Duodenal mucosa (tissue), 2 donors: ENCODE data around the gene NRXN3.

Experiments
- H3K27ac ChIP-seq: one replicate; pipeline ENCODE4 v1.7.0; 2013; ENCODE audit warnings: low read depth, low read length
- H3K27me3 ChIP-seq, 2 donors: one replicate each; pipeline ENCODE4 v1.7.0; 2013; ENCODE audit warnings: low read length in 2 of 2, control low read depth in 1 of 2; ENCODE audit not compliant: insufficient read depth in 2 of 2, control insufficient read depth in 1 of 2
- H3K36me3 ChIP-seq, 2 donors: one replicate each; pipeline ENCODE4 v1.7.0; 2013; ENCODE audit warnings: low read length in 2 of 2, control low read depth in 1 of 2; ENCODE audit not compliant: insufficient read depth in 2 of 2, control insufficient read depth in 1 of 2
- H3K4me1 ChIP-seq, 2 donors: one replicate each; pipeline ENCODE4 v1.7.0; 2013; ENCODE audit warnings: low read length in 2 of 2, control low read depth in 1 of 2; ENCODE audit not compliant: insufficient read depth in 2 of 2, control insufficient read depth in 1 of 2
- H3K4me3 ChIP-seq, 2 donors: one replicate each; pipeline ENCODE4 v1.7.0; 2013; ENCODE audit warnings: low read length in 2 of 2, low read depth in 1 of 2
- H3K9ac ChIP-seq, 2 donors: one replicate each; pipeline ENCODE4 v1.7.0; 2013; ENCODE audit warnings: low read length in 2 of 2, low read depth in 1 of 2
- H3K9me3 ChIP-seq, 2 donors: one replicate each; pipeline ENCODE4 v1.7.0; 2013; ENCODE audit warnings: low read length in 2 of 2, control low read depth in 1 of 2; ENCODE audit not compliant: control insufficient read depth in 1 of 2

NRXN3 gene

DNA sequence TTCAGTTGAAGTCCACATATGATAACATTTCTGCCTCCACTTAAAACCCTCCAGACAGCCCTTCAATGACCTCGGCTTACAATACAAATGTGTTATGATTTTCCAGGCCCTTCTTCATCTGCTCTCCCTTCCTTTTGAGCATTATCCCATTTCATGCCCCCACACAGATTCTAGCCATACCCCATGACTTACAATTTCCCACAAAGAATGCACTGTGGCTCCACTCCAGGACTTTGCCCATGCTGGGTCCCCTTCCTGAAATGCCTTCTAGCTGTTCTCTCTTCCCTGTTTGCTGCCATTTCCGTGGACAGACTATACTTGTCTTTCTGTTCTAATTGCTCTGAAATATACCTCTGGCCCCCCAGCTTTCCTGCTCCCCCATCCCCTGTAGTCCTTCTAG lies 1078.0 kb downstream of the NRXN3 start:
- H3K9ac ChIP-seq: no peak overlapping the region
- H3K4me3 ChIP-seq: no peak overlapping the region
- no peak overlapping the region for H3K27ac ChIP-seq
- H3K4me1 ChIP-seq: no peaks in the 10 kb centered on the region
- peaks cover 0 to under 1% of the 10 kb centered on the region in 2 donors for H3K27me3 ChIP-seq
- no peaks in the 10 kb centered on the region for H3K9me3 ChIP-seq
- H3K36me3 ChIP-seq: no peaks in the 10 kb centered on the region

DNA sequence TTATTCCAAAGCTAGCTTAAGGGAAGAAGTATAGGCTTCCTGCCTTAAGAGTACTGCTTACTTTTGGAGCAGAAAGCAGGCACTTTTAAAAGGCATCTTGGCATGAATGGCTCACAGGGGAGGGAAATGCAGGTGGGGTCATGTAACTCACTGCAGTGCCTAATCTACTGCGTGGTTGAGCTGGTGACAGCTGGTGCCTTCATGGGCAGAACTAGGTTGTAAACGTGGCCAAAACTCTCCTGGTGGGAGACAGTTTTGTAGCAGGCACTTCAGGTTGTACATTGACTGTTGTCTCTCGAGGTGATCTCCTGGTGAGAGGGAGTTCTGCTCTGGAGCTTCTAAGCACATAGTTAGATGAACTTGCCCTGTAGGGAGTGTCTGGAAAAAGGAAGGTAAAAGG lies 1078.6 kb downstream of the NRXN3 start:
- H3K9me3 ChIP-seq: no peaks in the 10 kb centered on the region
- no peak overlapping the region for H3K27ac ChIP-seq
- H3K4me1 ChIP-seq: no peaks in the 10 kb centered on the region
- no peaks in the 10 kb centered on the region for H3K36me3 ChIP-seq
- H3K9ac ChIP-seq: no peak overlapping the region
- H3K27me3 ChIP-seq: peaks cover 0 to 2% of the 10 kb centered on the region in 2 donors
- no peak overlapping the region for H3K4me3 ChIP-seq

DNA sequence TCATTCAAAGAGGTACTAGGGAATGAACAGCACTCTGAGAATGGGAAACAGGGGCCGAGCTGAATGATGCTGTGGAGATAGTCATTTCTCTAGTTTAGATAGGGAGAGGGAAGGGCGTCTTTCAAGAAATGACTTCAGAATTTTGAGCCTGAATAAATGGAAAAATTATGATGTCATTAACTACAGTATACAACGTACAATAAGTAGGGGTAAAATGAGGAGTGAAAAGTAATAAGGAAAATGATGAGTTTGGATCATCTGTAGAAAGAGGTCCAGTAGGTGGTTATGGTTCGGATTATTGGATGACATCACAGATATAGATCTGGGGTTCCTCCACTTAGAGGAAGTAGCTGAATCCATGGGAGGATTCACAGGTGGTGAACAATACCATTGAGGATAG lies 1081.1 kb downstream of the NRXN3 start:
- Histone ChIP-seq H3K27me3 (peaks cover 0 to 2% of the 10 kb centered on the region in 2 donors), H3K36me3 (no peaks in the 10 kb centered on the region), H3K4me3 (no peak overlapping the region)

DNA sequence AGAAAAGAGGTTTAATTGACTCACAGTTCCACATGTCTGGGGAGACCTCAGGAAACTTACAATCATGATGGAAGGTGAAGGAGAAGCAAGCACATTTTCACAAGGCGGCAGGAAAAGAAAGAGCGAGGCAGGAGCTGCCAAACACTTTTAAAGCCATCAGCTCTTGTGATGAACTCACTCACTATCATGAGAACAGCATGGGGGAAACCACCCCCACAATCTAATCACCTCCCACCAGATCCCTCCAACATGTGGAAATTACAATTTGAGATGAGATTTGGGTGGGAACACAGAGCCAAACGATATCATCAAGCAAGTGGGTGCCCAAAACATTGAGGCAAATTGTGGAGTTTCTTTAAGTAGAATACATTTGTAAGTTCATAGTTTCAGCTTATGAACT lies 1083.4 kb downstream of the NRXN3 start:
- Histone ChIP-seq H3K27me3 (peaks cover 0 to 2% of the 10 kb centered on the region in 2 donors), H3K4me3 (no peak overlapping the region), H3K9ac (no peak overlapping the region), H3K4me1 (no peaks in the 10 kb centered on the region), H3K27ac (no peak overlapping the region), H3K9me3 (no peaks in the 10 kb centered on the region), H3K36me3 (no peaks in the 10 kb centered on the region)

More for the DNA sequence above, 1081.1 kb downstream of the NRXN3 start:
- Histone ChIP-seq H3K27ac (no peak overlapping the region), H3K4me1 (no peaks in the 10 kb centered on the region), H3K9me3 (no peaks in the 10 kb centered on the region), H3K9ac (no peak overlapping the region)

DNA sequence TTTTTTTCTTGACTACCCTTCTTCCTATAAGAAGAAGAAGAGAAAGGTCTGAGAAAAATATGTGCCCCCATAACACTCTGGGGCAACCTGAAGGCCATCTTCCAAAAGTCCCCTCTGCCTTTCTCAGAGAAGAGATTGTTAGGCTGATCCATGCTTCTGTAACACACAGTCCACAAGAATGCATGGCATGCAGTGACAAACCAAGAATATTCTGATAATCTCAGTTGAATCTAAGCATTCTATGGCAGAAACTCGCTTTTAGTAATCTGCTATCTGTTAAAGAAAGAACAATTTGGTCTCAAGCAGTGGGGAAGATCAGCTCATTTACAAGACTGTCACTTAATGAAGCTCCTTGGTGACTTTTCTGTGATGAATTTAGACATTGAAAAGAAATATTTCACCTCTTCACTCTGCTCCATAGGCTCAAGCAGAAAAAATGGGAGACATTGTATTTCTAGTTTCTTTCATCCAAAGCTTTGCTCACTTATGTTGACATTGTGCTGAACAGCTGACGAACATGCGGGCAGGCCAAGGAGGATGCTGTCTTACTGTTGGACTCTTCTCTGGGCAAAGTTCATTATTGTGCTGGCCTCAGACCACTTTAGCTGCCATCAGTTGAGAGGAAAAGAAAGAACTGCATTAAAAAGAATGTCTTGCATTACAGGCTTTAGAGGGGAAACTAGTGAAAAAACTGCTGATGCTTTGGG lies 1084.0 kb downstream of the NRXN3 start:
- H3K27ac ChIP-seq: no peak overlapping the region
- H3K4me1 ChIP-seq: no peaks in the 10 kb centered on the region
- H3K9ac ChIP-seq: no peak overlapping the region
- peaks cover 0 to 2% of the 10 kb centered on the region in 2 donors for H3K27me3 ChIP-seq
- no peak overlapping the region for H3K4me3 ChIP-seq
- H3K36me3 ChIP-seq: no peaks in the 10 kb centered on the region
- H3K9me3 ChIP-seq: no peaks in the 10 kb centered on the region

DNA sequence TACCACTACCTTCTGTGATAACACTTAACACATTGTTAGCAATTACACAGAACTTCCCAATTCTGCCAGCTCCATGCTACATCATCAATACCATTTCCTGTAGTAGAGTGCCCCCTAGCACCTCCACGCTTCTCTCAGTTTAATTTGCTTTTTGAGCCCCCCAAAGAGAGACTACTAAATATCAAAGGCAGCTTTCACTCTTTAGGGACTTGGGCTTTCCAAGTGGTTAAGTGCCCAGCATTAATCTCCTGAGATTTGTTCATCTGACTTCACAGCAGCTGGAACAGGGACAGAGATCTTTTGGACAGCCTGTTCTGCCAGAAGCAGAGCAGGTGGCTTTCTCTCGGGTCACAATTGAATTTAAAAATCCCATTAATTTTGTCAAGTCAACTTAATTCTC lies 1086.2 kb downstream of the NRXN3 start:
- H3K27me3 ChIP-seq: peaks cover 0 to 2% of the 10 kb centered on the region in 2 donors
- H3K9ac ChIP-seq: no peak overlapping the region
- H3K9me3 ChIP-seq: no peaks in the 10 kb centered on the region
- H3K36me3 ChIP-seq: no peaks in the 10 kb centered on the region
- H3K4me3 ChIP-seq: no peak overlapping the region
- no peaks in the 10 kb centered on the region for H3K4me1 ChIP-seq
- no peak overlapping the region for H3K27ac ChIP-seq

DNA sequence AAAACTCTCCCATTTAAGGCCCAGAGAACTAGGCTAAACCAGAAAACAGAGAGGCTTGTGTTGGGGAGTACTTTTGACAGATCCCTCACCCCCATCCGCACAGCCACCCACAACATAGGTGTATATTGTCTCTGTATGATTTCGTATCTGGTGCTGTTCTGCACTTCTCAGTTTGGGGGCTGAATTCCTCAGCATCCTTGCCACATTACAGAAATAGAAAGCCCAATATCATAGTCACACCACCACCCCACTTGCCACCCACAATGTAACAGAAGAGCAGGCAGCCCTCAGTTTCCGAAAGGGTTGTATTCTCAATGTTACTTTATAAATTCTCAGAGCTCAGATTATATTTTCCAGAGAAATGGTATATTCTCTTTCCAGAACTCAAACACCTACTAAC lies 1090.2 kb downstream of the NRXN3 start:
- Histone ChIP-seq H3K4me3 (no peak overlapping the region), H3K27me3 (no peaks in the 10 kb centered on the region), H3K27ac (no peak overlapping the region), H3K4me1 (no peaks in the 10 kb centered on the region), H3K9me3 (no peaks in the 10 kb centered on the region), H3K9ac (no peak overlapping the region), H3K36me3 (no peaks in the 10 kb centered on the region)

DNA sequence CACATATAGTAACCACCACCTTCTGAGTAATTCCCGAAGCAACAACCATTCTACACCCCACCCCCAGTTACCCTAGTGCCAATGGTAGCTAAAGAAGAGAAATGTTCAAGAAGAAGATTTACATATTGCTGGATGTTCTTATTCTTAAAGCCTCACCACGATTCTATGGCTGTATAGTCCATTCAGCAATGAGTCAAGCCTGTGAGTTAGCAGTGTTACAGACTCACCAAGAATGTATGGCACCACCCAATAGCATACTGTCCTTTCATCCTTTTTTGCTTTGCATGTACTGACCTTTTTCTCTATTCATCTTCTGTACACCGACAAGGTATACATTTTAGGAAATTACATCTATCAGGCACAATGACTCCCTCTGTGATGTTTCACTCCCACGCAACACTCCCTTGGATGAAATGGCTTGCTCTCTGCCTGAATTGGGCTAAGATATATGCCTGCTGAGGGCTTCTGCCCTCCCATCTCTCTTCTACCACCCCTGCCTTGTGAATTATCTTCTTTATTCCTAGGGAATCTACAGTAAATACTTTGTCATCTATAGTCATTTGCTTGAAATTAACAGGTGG lies 1095.3 kb downstream of the NRXN3 start:
- no peak overlapping the region for H3K27ac ChIP-seq
- H3K4me1 ChIP-seq: no peaks in the 10 kb centered on the region
- H3K9me3 ChIP-seq: no peaks in the 10 kb centered on the region
- H3K4me3 ChIP-seq: no peak overlapping the region
- H3K9ac ChIP-seq: no peak overlapping the region
- H3K27me3 ChIP-seq: no peaks in the 10 kb centered on the region
- H3K36me3 ChIP-seq: no peaks in the 10 kb centered on the region

DNA sequence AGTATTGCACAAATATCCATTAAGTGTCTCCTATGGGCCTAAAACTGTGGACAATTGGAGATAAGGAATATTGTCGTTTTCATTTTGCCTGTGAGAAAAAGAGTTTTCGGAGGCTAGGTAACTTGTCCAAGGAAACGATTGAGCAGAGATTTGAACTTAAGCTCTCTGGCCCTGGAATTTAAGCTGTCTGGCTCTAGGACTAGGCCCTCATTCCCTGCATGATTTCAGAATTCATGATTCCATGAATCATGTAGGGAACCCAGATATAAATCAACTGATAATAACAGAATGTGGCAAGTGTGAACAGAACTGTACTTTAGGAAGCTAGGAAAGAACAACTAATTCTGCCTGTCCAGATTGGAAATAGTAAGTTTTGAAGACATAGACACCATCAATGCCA lies 1100.2 kb downstream of the NRXN3 start:
- Histone ChIP-seq H3K36me3 (no peaks in the 10 kb centered on the region), H3K9ac (no peak overlapping the region), H3K4me3 (no peak overlapping the region), H3K27ac (no peak overlapping the region), H3K27me3 (no peaks in the 10 kb centered on the region), H3K9me3 (no peaks in the 10 kb centered on the region), H3K4me1 (no peaks in the 10 kb centered on the region)

DNA sequence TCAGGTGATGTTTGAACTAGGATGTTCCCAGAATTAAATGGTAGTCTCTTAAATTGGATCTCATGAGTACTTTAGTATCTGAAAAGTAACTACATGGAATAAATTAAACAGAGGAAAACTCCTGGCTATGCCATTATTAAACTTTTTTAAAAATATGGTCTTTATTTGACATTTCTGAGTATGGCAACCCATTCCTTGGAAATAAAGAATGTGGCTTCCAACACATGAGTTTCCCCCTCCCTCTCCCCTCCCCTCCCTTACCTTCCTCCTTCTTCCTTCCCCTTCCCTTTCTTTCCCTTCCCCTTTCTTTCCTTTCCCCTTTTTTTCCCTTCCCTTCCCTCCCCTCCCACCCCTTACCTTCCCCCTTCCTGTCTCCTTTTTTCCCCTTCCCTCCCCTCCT lies 1100.9 kb downstream of the NRXN3 start:
- H3K27ac ChIP-seq: no peak overlapping the region

More for the DNA sequence above, 1100.9 kb downstream of the NRXN3 start:
- no peak overlapping the region for H3K4me3 ChIP-seq
- no peak overlapping the region for H3K9ac ChIP-seq
- H3K36me3 ChIP-seq: no peaks in the 10 kb centered on the region
- H3K9me3 ChIP-seq: no peaks in the 10 kb centered on the region
- no peaks in the 10 kb centered on the region for H3K4me1 ChIP-seq
- H3K27me3 ChIP-seq: no peaks in the 10 kb centered on the region
